GM18909 (cell line): ENCODE data around the gene CTR9.
"Not testable (repeated sequence)": the region's sequence is repeated elsewhere in the genome, so short reads cannot be mapped to it uniquely, and the experiment has no call there.

Experiments used
- ATAC-seq: cut with Tn5 transposase; IDR thresholded peaks from one replicate; pipeline ENCODE4 v1.9.1; 2021; ENCODE audit warnings: mild to moderate bottlenecking; ENCODE audit not compliant: unreplicated experiment, poor library complexity

Gene CTR9

DNA sequence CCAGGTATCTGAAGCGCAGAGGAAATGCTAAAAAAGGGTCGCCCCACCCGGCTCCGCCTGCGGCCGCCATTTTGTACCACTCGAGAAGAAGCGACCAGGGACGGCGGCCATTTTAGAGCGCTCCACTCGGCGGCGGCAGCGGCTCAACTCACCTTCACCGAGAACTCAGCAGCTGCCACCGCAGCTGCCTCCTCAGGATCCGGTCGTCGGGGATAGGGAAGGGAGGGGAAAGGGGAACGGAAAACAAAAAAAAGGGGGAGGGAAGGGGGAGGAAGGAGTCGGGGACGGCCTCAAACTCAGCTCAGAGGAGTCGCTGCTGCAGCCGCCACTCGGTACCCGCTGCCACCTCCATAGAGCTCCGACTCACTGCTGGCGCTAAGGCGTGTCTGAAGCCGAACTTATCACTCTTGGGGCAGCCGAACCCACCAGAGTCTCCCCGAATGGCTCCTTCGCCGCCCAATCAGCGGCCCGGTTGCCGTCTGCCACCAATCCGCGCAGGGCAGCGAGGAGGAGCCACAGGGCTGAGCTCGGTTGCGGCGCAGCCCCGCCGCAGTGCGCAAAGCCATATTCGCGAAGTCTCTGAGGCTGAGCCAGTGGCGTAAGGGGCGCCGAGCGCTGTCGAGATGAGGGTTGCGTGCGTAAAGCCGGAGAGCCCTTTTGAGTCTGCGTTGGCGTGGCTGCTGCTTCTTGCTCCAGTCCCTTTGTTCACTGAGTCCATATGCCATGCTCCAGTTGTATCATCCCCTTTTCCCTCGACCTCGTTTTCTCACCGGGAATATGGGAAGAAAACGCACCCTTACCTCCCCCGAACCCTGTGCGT, 57.7 kb downstream of the CTR9 start, which contains the start of gene EIF4G2:
TSS of gene EIF4G2 (minus strand) at position 374 of the 820 bp plus-strand sequence.
- ATAC-seq, result peak; percentile 94

DNA sequence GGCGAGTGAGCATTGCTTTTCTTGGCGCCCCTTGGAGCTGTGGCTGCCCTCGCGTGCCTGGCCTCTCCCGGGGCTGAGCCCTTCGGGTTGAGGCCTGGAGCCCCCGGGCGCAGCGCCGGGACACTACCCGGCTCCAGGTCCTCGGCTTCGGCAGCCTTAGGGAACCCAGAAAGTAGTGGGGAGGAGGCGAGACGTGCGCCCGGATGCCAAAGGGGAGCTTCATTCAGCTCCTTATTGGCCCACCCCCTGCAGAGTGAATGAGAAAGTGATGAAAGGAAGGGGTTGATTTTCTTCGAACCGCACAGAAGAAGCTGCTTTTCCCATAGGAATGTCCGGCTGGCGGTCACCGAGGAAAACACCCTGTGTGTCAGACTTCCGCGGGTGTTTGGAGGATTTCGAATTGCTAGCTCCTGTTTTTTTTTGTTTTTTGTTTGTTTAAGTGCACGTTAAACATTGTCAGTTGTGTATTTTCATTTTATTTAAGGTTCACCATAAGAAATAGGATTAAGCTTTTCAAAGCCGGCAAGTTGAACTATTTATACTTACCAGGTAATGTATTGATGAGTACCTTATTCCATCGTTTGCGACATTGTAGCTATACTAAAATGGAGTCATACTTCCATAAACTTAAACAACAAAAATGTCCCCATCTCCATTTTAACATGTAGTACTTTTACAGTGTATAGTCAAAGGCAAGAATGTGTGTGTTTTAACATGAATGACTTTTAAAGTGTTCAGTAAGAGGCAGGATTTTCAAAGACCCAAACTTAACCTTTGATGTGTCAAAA, 58.5 kb downstream of the CTR9 start:
- peak; percentile 29 for ATAC-seq

DNA sequence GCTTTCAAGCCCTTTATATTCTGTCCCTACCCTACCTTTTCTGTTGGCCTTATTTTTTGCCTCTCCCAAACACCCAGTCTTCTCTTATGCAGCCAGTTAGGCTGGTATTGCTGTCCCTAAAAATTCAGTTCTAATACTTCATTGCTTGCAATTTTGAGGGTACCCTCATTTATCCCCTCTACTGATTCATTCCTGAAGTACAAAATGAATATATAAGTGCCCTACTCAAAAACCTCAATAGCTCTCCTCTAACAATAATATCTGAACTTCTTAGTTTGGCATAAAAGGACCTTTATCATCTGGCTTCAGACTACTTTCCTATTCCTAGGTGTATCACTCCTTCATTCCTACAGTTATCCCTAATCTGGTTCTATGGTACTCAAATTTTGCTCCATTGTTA, 62.9 kb downstream of the CTR9 start:
- no peak for ATAC-seq

DNA sequence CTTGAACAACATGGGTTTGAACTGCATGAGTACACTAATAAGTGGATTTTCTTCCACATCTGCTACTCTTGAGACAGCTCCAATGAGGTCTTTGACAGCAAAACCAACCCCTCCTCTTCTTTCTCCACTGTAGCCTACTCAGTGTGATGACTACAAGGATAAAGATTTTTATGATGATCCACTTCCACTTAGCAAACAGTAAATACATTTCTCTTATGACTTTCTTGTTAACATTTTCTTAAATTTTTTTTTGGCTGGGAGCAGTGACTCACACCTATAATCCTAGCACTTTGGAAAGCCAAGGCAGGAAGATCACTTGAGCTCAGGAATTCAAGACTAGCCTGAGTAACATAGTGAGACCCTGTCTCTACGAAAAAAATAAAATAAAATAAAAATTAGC, 67.5 kb downstream of the CTR9 start:
- no peak for ATAC-seq

DNA sequence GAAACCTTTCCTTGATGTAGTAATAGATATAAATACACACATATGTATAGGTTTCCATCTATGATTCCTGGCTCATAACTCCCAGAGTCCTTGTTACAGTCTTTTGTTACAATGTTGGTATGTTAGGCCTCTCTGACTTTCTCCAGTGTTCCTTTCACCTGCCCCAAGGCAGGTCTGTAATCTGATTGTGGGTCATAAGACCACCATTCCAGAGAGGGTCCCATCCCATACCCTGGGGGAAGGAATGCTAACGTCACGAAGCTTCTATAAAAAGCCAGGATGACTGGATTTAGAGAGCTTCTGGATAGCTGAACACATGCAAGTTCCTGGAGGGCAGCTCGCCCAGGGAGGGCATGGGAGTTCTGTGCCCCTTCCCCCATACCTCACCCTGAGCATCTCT, 71.4 kb downstream of the CTR9 start:
- not testable (repeated sequence) for ATAC-seq

DNA sequence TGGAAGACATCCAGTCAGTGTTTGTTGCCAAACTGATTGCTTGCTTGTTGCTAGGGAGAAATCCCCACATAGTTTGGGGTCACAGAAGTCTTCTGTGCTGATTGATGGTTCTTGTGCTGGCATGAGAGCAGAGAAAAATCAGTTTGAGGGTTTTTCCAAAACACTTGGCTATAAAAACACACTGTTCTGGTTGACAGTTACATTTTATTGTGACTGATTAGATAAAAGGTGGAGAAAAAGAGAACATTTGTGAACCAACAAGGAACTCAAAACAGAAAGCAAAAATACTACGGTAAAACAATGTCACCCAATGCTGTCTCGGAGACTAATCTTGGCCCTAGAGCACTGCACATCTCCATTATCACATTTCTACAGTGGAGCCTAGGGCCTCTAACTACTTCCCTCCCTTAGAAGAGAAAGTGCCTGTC, 72.1 kb downstream of the CTR9 start:
- ATAC-seq, result no peak

DNA sequence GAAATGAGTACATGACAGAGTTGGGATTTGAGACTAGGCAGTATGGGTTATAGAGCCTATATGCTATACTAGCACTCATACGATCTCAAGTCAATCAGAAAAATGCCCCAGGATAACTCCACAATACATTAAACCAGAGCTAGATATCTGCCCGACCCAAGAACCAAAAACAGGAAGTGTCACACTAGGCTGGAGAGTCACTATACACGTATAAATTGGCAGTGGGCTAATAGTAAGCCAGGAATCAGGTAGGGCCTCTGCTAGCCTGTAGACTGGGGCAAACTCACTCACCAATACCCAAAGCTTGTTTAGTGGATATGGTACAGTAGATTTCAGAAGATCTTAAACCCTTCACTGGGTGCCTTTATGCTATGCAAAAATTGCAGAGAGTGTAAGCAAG, 73.8 kb downstream of the CTR9 start:
- ATAC-seq, result peak; percentile 70

DNA sequence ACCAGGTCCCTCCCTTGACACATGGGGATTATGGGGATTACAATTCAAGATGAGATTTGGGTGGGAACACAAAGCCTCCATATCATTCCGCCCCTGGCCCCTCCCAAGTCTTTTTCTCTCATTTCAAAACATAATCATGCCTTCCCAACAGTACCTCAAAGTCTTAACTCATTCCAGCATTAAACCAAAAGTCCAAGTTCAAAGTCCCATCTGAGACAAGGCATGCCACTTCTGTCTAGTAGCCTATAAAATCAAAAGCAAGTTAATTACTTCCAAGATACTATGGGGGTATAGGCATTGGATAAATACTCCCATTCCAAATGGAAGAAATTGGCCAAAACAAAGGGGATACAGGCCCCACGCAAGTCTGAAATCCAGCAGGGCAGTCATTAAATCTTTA, 77.4 kb downstream of the CTR9 start:
- ATAC-seq, result no peak

DNA sequence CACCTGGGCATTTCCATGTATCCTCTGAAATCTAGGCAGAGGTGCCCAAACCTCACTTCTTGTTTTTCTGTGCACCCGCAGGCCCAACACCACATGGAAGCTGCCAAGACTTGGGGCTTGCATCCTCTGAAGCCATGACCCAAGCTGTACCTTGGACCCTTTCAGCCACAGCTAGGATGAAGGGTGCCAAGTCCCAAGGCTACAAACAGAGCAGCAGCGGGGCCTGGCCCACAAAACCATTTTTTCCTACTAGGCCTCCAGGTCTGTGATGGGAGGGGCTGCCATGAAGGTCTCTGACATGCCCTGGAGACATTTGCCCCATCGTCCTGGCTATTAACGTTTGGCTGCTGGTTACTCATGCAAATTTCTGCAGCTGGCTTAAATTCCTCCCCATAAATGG, 78.1 kb downstream of the CTR9 start:
- ATAC-seq, result no peak
